HEK293 (cell line): Measurements from ENCODE around the gene FAM240A.

ENCODE experiments used
- CTCF ChIA-PET: fragments of 350-600 bp; formaldehyde crosslinking; extraction: SDS; loops from one replicate; lab custom pipeline; 2021; ENCODE audit warnings: antibody characterized with exemption; lab: Yijun Ruan, JAX
- POLR2A ChIA-PET: fragments of 300-600 bp; formaldehyde crosslinking; extraction: SDS; loops from one replicate; lab custom pipeline; 2020; ENCODE audit warnings: antibody characterized with exemption, inconsistent platforms; lab: Yijun Ruan, JAX
- H3K27ac ChIP-seq: fragments of 200-500 bp; sonication (Bioruptor generic); 2 replicates; pipeline ENCODE4 v1.5.1; 2014; ENCODE audit warnings: low read depth, low read length, control low read depth, inconsistent platforms; ENCODE audit errors: extremely low read depth
- H3K36me3 ChIP-seq, 2 experiments: fragments of 200-500 bp in 1 of 2; sonication (Bioruptor generic) in 1 of 2; 1 replicate in 1 of 2; 2 replicates in 1 of 2; pipeline ENCODE4 v1.5.1; 2014 to 2017; ENCODE audit warnings: inconsistent platforms in 2 of 2, low read length in 2 of 2; ENCODE audit not compliant: control insufficient read depth in 2 of 2, insufficient read depth in 1 of 2
- H3K4me1 ChIP-seq: fragments of 200-500 bp; sonication (Bioruptor generic); 2 replicates; pipeline ENCODE4 v1.5.1; 2014; ENCODE audit warnings: mild to moderate bottlenecking, low read length, inconsistent platforms; ENCODE audit not compliant: control insufficient read depth, insufficient read depth
- H3K4me3 ChIP-seq: 2 replicates; pipeline ENCODE4 v1.5.1; 2011; ENCODE audit warnings: low read depth, mild to moderate bottlenecking, control low read depth, low read length, moderate library complexity
- H3K9me3 ChIP-seq: fragments of 200-500 bp; sonication (Bioruptor generic); 2 replicates; pipeline ENCODE4 v1.5.1; 2014; ENCODE audit warnings: low read depth, low read length, inconsistent platforms; ENCODE audit not compliant: control insufficient read depth, insufficient read depth
- HOXC10 ChIP-seq: sonication (generic); formaldehyde crosslinking; IDR thresholded peaks from 2 replicates; pipeline ENCODE4 v1.8.1; 2023; ENCODE audit warnings: mild to moderate bottlenecking, missing genetic modification reagents
- MZF1 ChIP-seq: fragments of 450-650 bp; formaldehyde crosslinking; IDR thresholded peaks from 2 replicates; pipeline ENCODE4 v1.5.1; 2017; ENCODE audit warnings: missing biosample characterization, missing genetic modification characterization, borderline replicate concordance
- REST ChIP-seq: fragments of 450-650 bp; formaldehyde crosslinking; IDR thresholded peaks from 2 replicates; pipeline ENCODE4 v1.5.1; 2016; ENCODE audit warnings: missing biosample characterization, missing genetic modification characterization
- SP2 ChIP-seq: fragments of 450-650 bp; formaldehyde crosslinking; IDR thresholded peaks from 2 replicates; pipeline ENCODE4 v1.5.1; 2016; ENCODE audit warnings: missing biosample characterization, missing genetic modification characterization
- WT1 ChIP-seq: fragments of 450-650 bp; formaldehyde crosslinking; IDR thresholded peaks from 2 replicates; pipeline ENCODE4 v1.5.1; 2016; ENCODE audit warnings: missing biosample characterization, missing genetic modification characterization
- ZBTB8A ChIP-seq: fragments of 450-650 bp; formaldehyde crosslinking; IDR thresholded peaks from 2 replicates; pipeline ENCODE4 v1.5.1; 2016; ENCODE audit warnings: missing biosample characterization, missing genetic modification characterization
- ZFP3 ChIP-seq: fragments of 450-650 bp; formaldehyde crosslinking; IDR thresholded peaks from 2 replicates; pipeline ENCODE4 v1.5.1; 2016; ENCODE audit warnings: low read depth, missing biosample characterization, missing genetic modification characterization
- ZFP69B ChIP-seq: fragments of 450-650 bp; formaldehyde crosslinking; IDR thresholded peaks from 2 replicates; pipeline ENCODE4 v1.5.1; 2016; ENCODE audit warnings: missing biosample characterization, missing genetic modification characterization
- ZNF140 ChIP-seq: fragments of 450-650 bp; formaldehyde crosslinking; IDR thresholded peaks from 2 replicates; pipeline ENCODE4 v1.5.1; 2016; ENCODE audit warnings: missing biosample characterization, missing genetic modification characterization
- ZNF16 ChIP-seq: fragments of 450-650 bp; formaldehyde crosslinking; IDR thresholded peaks from 2 replicates; pipeline ENCODE4 v1.5.1; 2016; ENCODE audit warnings: low read depth, missing biosample characterization, missing genetic modification characterization
- ZNF174 ChIP-seq: fragments of 450-650 bp; formaldehyde crosslinking; IDR thresholded peaks from 2 replicates; pipeline ENCODE4 v1.5.0; 2017; ENCODE audit warnings: missing biosample characterization, mild to moderate bottlenecking, missing genetic modification characterization
- ZNF202 ChIP-seq: fragments of 450-650 bp; formaldehyde crosslinking; IDR thresholded peaks from 2 replicates; pipeline ENCODE4 v1.5.1; 2016; ENCODE audit warnings: missing biosample characterization, missing genetic modification characterization, borderline replicate concordance
- ZNF248 ChIP-seq: fragments of 450-650 bp; formaldehyde crosslinking; IDR thresholded peaks from 2 replicates; pipeline ENCODE4 v1.5.1; 2017; ENCODE audit warnings: missing biosample characterization, missing genetic modification characterization
- ZNF274 ChIP-seq, 2 experiments: fragments of 200-500 bp in 1 of 2; fragments of 450-650 bp in 1 of 2; sonication (Bioruptor generic) in 1 of 2; formaldehyde crosslinking in 1 of 2; IDR thresholded peaks; 2 replicates each; pipeline versions ENCODE4 v1.5.1 to v1.6.1; 2014 to 2016; ENCODE audit warnings: borderline replicate concordance in 1 of 2, inconsistent platforms in 1 of 2, low read length in 1 of 2, missing biosample characterization in 1 of 2, missing genetic modification characterization in 1 of 2
- ZNF521 ChIP-seq: fragments of 450-650 bp; formaldehyde crosslinking; IDR thresholded peaks from 2 replicates; pipeline ENCODE4 v1.5.1; 2017; ENCODE audit warnings: missing biosample characterization, mild to moderate bottlenecking, missing genetic modification characterization
- ZNF530 ChIP-seq: fragments of 450-650 bp; formaldehyde crosslinking; IDR thresholded peaks from 2 replicates; pipeline ENCODE4 v1.5.1; 2016; ENCODE audit warnings: low read depth, missing biosample characterization, missing genetic modification characterization
- ZNF571 ChIP-seq: fragments of 450-650 bp; formaldehyde crosslinking; IDR thresholded peaks from 2 replicates; pipeline ENCODE4 v1.5.0; 2017; ENCODE audit warnings: missing biosample characterization, missing genetic modification characterization
- ZNF585B ChIP-seq: fragments of 450-650 bp; formaldehyde crosslinking; IDR thresholded peaks from 2 replicates; pipeline ENCODE4 v1.5.1; 2016; ENCODE audit warnings: missing biosample characterization, missing genetic modification characterization
- ZNF600 ChIP-seq: fragments of 450-650 bp; formaldehyde crosslinking; IDR thresholded peaks from 2 replicates; pipeline ENCODE4 v1.5.1; 2016; ENCODE audit warnings: missing biosample characterization, missing genetic modification characterization
- ZNF660 ChIP-seq: fragments of 450-650 bp; IDR thresholded peaks from 2 replicates; pipeline ENCODE4 v1.5.1; 2018; ENCODE audit warnings: missing biosample characterization, mild to moderate bottlenecking, missing genetic modification characterization
- ZNF747 ChIP-seq: fragments of 450-650 bp; formaldehyde crosslinking; IDR thresholded peaks from 2 replicates; pipeline ENCODE4 v1.5.1; 2016; ENCODE audit warnings: missing biosample characterization, missing genetic modification characterization
- ZNF830 ChIP-seq: fragments of 450-650 bp; IDR thresholded peaks from 2 replicates; pipeline ENCODE4 v1.5.0; 2018; ENCODE audit warnings: missing biosample characterization, missing genetic modification characterization, low read depth, mild to moderate bottlenecking, moderate library complexity
- TF ChIP-seq, protein P1 (sequence below): fragments of 450-650 bp; formaldehyde crosslinking; IDR thresholded peaks from 2 replicates; pipeline ENCODE4 v1.5.1; 2016; ENCODE audit warnings: missing biosample characterization, missing genetic modification characterization, borderline replicate concordance
- TF ChIP-seq, protein P2 (sequence below): fragments of 450-650 bp; formaldehyde crosslinking; IDR thresholded peaks from 2 replicates; pipeline ENCODE4 v1.5.1; 2017; ENCODE audit warnings: missing biosample characterization, missing genetic modification characterization

FAM240A gene

GRCh38 chr3:46612324-46612723 is at the start of gene FAM240A:
Gene FAM240A, plus strand, starts transcription at chr3:46612525. Its CDS starts 159 bp downstream, at chr3:46612684.
- no peaks in the 10 kb centered on the region for H3K9me3 ChIP-seq
- POLR2A ChIA-PET, result no interaction called here
- TF ChIP-seq MZF1 (tag by site-specific recombination) (no peak), ZNF571 (tag by site-specific recombination) (no peak), ZNF747 (tag by site-specific recombination) (no peak), WT1 (tag by site-specific recombination) (no peak), ZNF660 (tag by site-specific recombination) (no peak), ZNF830 (no peak), ZNF140 (no peak)
- TF ChIP-seq, protein P1, sequence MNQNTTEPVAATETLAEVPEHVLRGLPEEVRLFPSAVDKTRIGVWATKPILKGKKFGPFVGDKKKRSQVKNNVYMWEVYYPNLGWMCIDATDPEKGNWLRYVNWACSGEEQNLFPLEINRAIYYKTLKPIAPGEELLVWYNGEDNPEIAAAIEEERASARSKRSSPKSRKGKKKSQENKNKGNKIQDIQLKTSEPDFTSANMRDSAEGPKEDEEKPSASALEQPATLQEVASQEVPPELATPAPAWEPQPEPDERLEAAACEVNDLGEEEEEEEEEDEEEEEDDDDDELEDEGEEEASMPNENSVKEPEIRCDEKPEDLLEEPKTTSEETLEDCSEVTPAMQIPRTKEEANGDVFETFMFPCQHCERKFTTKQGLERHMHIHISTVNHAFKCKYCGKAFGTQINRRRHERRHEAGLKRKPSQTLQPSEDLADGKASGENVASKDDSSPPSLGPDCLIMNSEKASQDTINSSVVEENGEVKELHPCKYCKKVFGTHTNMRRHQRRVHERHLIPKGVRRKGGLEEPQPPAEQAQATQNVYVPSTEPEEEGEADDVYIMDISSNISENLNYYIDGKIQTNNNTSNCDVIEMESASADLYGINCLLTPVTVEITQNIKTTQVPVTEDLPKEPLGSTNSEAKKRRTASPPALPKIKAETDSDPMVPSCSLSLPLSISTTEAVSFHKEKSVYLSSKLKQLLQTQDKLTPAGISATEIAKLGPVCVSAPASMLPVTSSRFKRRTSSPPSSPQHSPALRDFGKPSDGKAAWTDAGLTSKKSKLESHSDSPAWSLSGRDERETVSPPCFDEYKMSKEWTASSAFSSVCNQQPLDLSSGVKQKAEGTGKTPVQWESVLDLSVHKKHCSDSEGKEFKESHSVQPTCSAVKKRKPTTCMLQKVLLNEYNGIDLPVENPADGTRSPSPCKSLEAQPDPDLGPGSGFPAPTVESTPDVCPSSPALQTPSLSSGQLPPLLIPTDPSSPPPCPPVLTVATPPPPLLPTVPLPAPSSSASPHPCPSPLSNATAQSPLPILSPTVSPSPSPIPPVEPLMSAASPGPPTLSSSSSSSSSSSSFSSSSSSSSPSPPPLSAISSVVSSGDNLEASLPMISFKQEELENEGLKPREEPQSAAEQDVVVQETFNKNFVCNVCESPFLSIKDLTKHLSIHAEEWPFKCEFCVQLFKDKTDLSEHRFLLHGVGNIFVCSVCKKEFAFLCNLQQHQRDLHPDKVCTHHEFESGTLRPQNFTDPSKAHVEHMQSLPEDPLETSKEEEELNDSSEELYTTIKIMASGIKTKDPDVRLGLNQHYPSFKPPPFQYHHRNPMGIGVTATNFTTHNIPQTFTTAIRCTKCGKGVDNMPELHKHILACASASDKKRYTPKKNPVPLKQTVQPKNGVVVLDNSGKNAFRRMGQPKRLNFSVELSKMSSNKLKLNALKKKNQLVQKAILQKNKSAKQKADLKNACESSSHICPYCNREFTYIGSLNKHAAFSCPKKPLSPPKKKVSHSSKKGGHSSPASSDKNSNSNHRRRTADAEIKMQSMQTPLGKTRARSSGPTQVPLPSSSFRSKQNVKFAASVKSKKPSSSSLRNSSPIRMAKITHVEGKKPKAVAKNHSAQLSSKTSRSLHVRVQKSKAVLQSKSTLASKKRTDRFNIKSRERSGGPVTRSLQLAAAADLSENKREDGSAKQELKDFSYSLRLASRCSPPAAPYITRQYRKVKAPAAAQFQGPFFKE (tag by site-specific recombination), result no peak
- H3K4me3 ChIP-seq, result no peak within 1 kb of the TSS
- no peak within 1 kb of the TSS for H3K27ac ChIP-seq
- CTCF ChIA-PET, result no interaction called here
- H3K4me1 ChIP-seq, result no peaks in the 10 kb centered on the region
- no peaks in the 10 kb centered on the region for H3K36me3 ChIP-seq

DNA sequence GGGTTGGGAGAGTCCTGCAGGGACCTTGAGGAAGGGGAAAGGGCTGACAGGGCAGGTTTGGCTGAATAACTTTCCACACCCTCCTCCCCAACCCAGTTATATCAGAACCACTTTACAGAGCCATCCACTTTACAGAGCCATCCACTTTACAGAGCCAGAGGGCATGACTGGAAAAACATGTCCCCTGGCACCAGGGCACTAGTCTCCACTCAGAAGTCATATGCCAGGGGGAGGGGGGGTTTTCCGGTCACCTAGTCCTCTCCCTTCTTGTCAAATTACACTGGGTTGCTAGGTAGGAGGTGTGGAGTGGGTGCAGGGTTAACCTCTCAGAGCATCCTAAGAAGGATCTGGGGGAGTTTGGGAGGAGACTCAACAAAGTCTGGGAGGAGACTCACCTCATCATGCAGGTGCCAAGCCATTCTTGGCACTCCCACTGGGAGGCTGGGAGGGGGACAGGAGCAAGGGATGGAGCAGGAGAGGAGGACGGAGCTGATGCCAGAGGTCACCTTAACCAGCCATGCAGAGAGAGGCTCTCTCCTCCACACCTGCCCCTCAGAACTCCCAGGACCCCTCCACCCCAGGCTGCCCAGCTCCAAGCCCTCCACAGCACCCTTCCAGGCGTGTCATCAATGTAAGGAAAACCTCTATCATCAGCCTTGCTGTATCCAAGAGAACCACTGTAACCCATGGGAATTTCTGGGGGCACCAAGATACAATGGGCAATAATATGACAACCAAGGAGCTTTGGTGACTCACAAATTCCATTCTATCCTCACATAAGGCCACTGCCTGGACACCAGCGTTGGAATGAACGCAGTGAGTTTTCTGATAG is 47.9 kb upstream of the FAM240A start:
- TF ChIP-seq ZFP3 (no peak), REST (tag by site-specific recombination) (no peak), ZFP69B (no peak), ZNF530 (tag by site-specific recombination) (no peak), ZNF600 (tag by site-specific recombination) (no peak), HOXC10 (no peak), ZNF174 (tag by site-specific recombination) (no peak), ZNF274 (IDR thresholded peaks at IDR 0.05; ENCODE audit: low read length) (no peak), ZNF274 (tag by site-specific recombination; IDR thresholded peaks at IDR 0.05; ENCODE audit: borderline replicate concordance) (no peak), ZNF202 (tag by site-specific recombination) (no peak), ZNF660 (tag by site-specific recombination) (no peak), ZNF16 (tag by site-specific recombination) (no peak), ZNF248 (tag by site-specific recombination) (no peak), ZNF521 (no peak), SP2 (no peak), ZNF585B (tag by site-specific recombination) (no peak), ZBTB8A (tag by site-specific recombination) (no peak)
- TF ChIP-seq, protein P2, sequence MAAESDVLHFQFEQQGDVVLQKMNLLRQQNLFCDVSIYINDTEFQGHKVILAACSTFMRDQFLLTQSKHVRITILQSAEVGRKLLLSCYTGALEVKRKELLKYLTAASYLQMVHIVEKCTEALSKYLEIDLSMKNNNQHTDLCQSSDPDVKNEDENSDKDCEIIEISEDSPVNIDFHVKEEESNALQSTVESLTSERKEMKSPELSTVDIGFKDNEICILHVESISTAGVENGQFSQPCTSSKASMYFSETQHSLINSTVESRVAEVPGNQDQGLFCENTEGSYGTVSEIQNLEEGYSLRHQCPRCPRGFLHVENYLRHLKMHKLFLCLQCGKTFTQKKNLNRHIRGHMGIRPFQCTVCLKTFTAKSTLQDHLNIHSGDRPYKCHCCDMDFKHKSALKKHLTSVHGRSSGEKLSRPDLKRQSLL (tag by site-specific recombination), result no peak
- Histone ChIP-seq H3K27ac (no peak overlapping the region), H3K9me3 (no peaks in the 10 kb centered on the region), H3K36me3 (no peaks in the 10 kb centered on the region), H3K4me1 (no peaks in the 10 kb centered on the region; the same call in 1 of the 2 replicates), H3K4me3 (no peak overlapping the region)
- POLR2A ChIA-PET, result no interaction called here
- CTCF ChIA-PET, result interaction anchor here (0.6 to 0.9 kb wide), 2 partner anchors 26 to 69 kb away, joined by 3 to 4 read pairs; no protein-coding TSS in a partner anchor
